ENCODE results near the gene FASLG. TPM values are rescaled to one million over a fixed set of nuclear protein-coding genes. Genes with fewer than 3 reads are reported as not detected.

Gene FASLG
- total RNA-seq, 1 donor from 2014 or later, result not detected

DNA sequence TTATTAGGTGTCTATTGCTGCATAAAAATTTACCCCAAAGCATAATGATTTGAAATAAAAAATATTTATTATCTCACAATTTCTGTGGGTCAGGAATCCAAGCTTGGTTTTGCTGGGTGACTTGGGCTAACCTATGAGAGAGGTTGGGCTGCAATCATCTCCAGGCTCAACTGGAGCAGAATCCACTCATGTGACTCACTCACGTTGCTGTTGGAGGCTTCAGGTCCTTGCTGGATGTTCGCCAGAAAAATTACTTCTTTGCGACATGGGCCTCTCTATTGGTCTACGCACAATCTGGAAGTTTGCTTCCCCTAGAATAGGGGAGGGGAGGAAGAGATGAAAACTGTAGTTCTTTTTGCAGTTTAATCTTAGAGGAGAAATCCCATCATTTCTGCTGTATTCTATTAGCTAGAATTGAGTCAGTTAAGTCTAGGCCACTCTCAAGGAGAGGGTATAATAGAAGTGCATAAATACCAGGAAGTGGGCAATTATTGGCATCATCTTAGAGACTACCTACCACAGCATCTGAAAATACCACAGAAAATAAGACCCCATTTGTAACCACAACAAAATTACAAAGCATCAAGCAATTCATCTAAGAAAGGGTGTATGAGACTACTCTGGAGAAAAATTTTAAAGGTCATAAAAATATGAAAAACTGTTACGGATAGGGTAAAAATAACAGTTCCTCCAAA lies 5.7 kb upstream of the FASLG start:
- no peak for TF ChIP-seq CTCF (IDR thresholded peaks at IDR 0.05; ENCODE audit: partially characterized antibody, unreplicated experiment)
- no peaks in the 10 kb centered on the region for H3K4me1 Mint-ChIP-seq (ENCODE audit: low read depth, unreplicated experiment)

GRCh38 chr1:172654535-172654934 lies 4.4 kb upstream of the FASLG start:
- TF ChIP-seq CTCF (IDR thresholded peaks at IDR 0.05; ENCODE audit: partially characterized antibody, unreplicated experiment), result no peak
- no peaks in the 10 kb centered on the region for H3K9me3 Mint-ChIP-seq (ENCODE audit: unreplicated experiment)
- no peaks in the 10 kb centered on the region for H3K36me3 Mint-ChIP-seq (ENCODE audit: unreplicated experiment)
- no peaks in the 10 kb centered on the region for H3K27me3 Mint-ChIP-seq (ENCODE audit: unreplicated experiment)
- H3K4me3 Mint-ChIP-seq (ENCODE audit: unreplicated experiment), result no peak overlapping the region
- no peaks in the 10 kb centered on the region for H3K4me1 Mint-ChIP-seq (ENCODE audit: low read depth, unreplicated experiment)
- no peak for DNase-seq
- no peak overlapping the region for H3K27ac Mint-ChIP-seq (ENCODE audit: unreplicated experiment)

More for the DNA sequence above, 5.7 kb upstream of the FASLG start:
- H3K9me3 Mint-ChIP-seq (ENCODE audit: unreplicated experiment), result no peaks in the 10 kb centered on the region
- no peak overlapping the region for H3K4me3 Mint-ChIP-seq (ENCODE audit: unreplicated experiment)
- DNase-seq, result no peak
- no peak overlapping the region for H3K27ac Mint-ChIP-seq (ENCODE audit: unreplicated experiment)
- no peaks in the 10 kb centered on the region for H3K36me3 Mint-ChIP-seq (ENCODE audit: unreplicated experiment)
- no peaks in the 10 kb centered on the region for H3K27me3 Mint-ChIP-seq (ENCODE audit: unreplicated experiment)

DNA sequence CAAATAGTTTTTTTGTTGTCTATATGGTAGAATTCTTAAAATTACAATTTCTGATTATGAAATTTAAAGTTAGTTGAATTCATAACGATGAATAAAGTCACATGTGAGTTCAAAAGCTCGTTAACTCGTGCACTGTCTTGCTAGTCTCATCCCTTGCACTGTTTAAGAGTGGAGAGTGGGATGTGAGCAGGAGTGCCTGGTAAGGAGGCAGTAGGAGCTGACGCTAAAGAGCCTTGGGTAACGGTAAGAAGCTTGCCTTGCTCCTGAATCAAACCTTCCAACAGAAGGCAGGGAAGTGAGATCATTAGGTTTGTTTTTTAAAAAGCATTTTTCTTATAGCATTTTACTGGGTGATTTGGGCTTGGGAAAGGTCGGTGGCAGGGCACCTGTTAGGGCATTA lies 2.3 kb upstream of the FASLG start:
- TF ChIP-seq CTCF (IDR thresholded peaks at IDR 0.05; ENCODE audit: partially characterized antibody, unreplicated experiment), result no peak
- no peaks in the 10 kb centered on the region for H3K4me1 Mint-ChIP-seq (ENCODE audit: low read depth, unreplicated experiment)

GRCh38 chr1:172657586-172657985 lies 1.3 kb upstream of the FASLG start:
- H3K27ac Mint-ChIP-seq (ENCODE audit: unreplicated experiment), result no peak overlapping the region
- no peaks in the 10 kb centered on the region for H3K4me1 Mint-ChIP-seq (ENCODE audit: low read depth, unreplicated experiment)
- no peak overlapping the region for H3K4me3 Mint-ChIP-seq (ENCODE audit: unreplicated experiment)
- no peaks in the 10 kb centered on the region for H3K27me3 Mint-ChIP-seq (ENCODE audit: unreplicated experiment)
- H3K9me3 Mint-ChIP-seq (ENCODE audit: unreplicated experiment), result no peaks in the 10 kb centered on the region
- no peak for TF ChIP-seq CTCF (IDR thresholded peaks at IDR 0.05; ENCODE audit: partially characterized antibody, unreplicated experiment)
- H3K36me3 Mint-ChIP-seq (ENCODE audit: unreplicated experiment), result no peaks in the 10 kb centered on the region
- DNase-seq, result no peak

More for the DNA sequence above, 2.3 kb upstream of the FASLG start:
- no peak for DNase-seq
- Mint-ChIP-seq H3K36me3 (ENCODE audit: unreplicated experiment) (no peaks in the 10 kb centered on the region), H3K27ac (ENCODE audit: unreplicated experiment) (no peak overlapping the region), H3K4me3 (ENCODE audit: unreplicated experiment) (no peak overlapping the region), H3K9me3 (ENCODE audit: unreplicated experiment) (no peaks in the 10 kb centered on the region), H3K27me3 (ENCODE audit: unreplicated experiment) (no peaks in the 10 kb centered on the region)

DNA sequence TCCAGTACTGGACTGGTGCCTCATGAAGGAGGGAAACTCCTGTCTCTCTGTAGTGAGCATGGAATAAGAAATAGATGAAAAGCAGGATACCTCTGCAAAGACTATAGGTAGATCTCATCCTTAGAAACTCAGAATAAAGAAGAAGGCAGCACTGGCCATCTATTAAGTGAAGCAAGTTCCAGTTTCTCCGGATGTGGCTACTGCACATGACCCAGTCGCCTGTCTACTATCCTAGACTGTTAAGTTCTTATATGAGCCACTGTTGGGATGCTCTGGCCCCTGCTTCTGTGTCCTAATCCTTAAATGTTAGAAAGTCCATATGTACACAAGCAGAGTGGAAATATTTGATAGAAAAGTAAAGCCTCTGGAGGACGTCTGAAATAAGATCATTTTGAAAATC lies 2.2 kb downstream of the FASLG start:
- Mint-ChIP-seq H3K4me3 (ENCODE audit: unreplicated experiment) (no peak overlapping the region), H3K9me3 (ENCODE audit: unreplicated experiment) (no peaks in the 10 kb centered on the region), H3K4me1 (ENCODE audit: low read depth, unreplicated experiment) (no peaks in the 10 kb centered on the region), H3K27me3 (ENCODE audit: unreplicated experiment) (no peaks in the 10 kb centered on the region), H3K27ac (ENCODE audit: unreplicated experiment) (no peak overlapping the region), H3K36me3 (ENCODE audit: unreplicated experiment) (no peaks in the 10 kb centered on the region)
- no peak for DNase-seq
- TF ChIP-seq CTCF (IDR thresholded peaks at IDR 0.05; ENCODE audit: partially characterized antibody, unreplicated experiment), result no peak
